Vagina (tissue), 2 donors: ENCODE data around the gene PPFIBP1.

Experiments used
- CTCF ChIP-seq, 3 experiments: fragments of 450-650 bp in 2 of 3; fragments of 200-600 bp in 1 of 3; sonication (generic) in 1 of 3; IDR thresholded peaks; one replicate each; pipeline ENCODE4 v1.5.1; 2017 to 2019; ENCODE audit warnings: antibody characterized with exemption in 3 of 3, mild to moderate bottlenecking in 2 of 3, moderate library complexity in 2 of 3
- POLR2AphosphoS5 ChIP-seq, 2 donors: sonication (generic); formaldehyde crosslinking; IDR thresholded peaks; one replicate each; pipeline ENCODE4 v1.9.0; 2017; ENCODE audit warnings: antibody characterized with exemption in 2 of 2, mild to moderate bottlenecking in 2 of 2, low read depth in 1 of 2; ENCODE audit not compliant: insufficient read depth in 1 of 2

- TF ChIP-seq CTCF (IDR thresholded peaks at IDR 0.05) (no peak), POLR2AphosphoS5 (IDR thresholded peaks at IDR 0.05; ENCODE audit: insufficient read depth in 1 of 2, low read depth in 1 of 2) (no peak)
These were observed 141.7 kb downstream of the PPFIBP1 start for GRCh38 chr12:27665704-27666103.
